ENCODE results near the gene ABCB6. TPM values are rescaled to one million over a fixed set of nuclear protein-coding genes. Genes with fewer than 3 reads are reported as not detected.

The ABCB6 gene
- total and polyA plus RNA-seq, 2 of the 8 experiments (the other 6 are each of a cell fraction or from before 2014, with no cell fraction given): 44.9 to 50.6 TPM

DNA sequence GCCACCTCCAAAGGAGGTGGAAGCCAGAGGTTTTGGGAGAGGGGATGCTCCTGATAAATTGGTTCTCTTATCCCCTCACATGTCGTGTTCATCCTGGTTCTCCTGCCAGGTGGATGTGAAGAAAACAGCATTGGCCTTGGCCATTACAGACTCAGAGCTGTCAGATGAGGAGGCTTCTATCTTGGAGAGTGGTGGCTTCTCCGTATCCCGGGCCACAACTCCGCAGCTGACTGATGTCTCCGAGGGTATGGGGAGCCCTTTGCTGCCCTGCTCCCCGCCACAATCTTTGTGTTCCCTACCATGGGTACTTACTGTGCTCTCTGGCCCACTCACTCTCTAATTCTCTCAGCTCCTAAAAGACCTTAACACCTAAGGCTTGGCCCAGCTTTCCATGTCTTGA, 37.2 kb downstream of the ABCB6 start:
- ChIA-PET POLR2A (ENCODE audit: partially characterized antibody) (interaction anchor here (0.9 to 2.8 kb wide), 7 partner anchors 12 to 71 kb away, joined by 3 to 11 read pairs (median 3); partner anchors contain the start of genes ANKZF1 and TUBA4B), CTCF (ENCODE audit: partially characterized antibody) (interaction anchor here (0.8 to 3.9 kb wide), 6 partner anchors 11 to 68 kb away, joined by 3 to 18 read pairs (median 3); partner anchors contain the start of genes SLC23A3 and ZFAND2B)
- Histone ChIP-seq H4K20me1 (replicated peaks in 1 of 2; ENCODE audit: control insufficient read depth in 1 of 2, insufficient read depth in 2 of 2, low read length in 2 of 2) (peaks cover 0 to 4% of the 10 kb centered on the region in 2 experiments), H2AK5ac (ENCODE audit: low read depth, low read length) (no peak overlapping the region), H3K4me1 (replicated peaks in 1 of 4; ENCODE audit: control insufficient read depth in 3 of 4, insufficient read depth in 4 of 4, low read length in 3 of 4) (peaks cover 0 to 6% (median 4%) of the 10 kb centered on the region in 4 experiments; a peak in 6 of 7 replicates), H3K79me1 (ENCODE audit: low read depth, low read length) (peaks cover 6% of the 10 kb centered on the region), H2BK5ac (ENCODE audit: low read depth, low read length) (no peak overlapping the region), H2BK12ac (ENCODE audit: low read depth, low read length) (no peak overlapping the region), H3K9me3 (ENCODE audit: insufficient read depth in 2 of 2, low read depth in 1 of 2, low read length in 1 of 2) (no peaks in the 10 kb centered on the region), H2BK15ac (ENCODE audit: low read length) (no peak overlapping the region), H3K18ac (ENCODE audit: extremely low read depth, low read length) (no peak overlapping the region), H3K79me2 (ENCODE audit: control insufficient read depth in 1 of 2, insufficient read depth in 2 of 2, low read length in 2 of 2) (peaks cover 0 to 8% of the 10 kb centered on the region in 2 experiments; a peak in 1 of 4 replicates), H4K8ac (ENCODE audit: extremely low read depth, insufficient read depth, low read length) (no peak overlapping the region), H3K14ac (ENCODE audit: insufficient read length) (no peak overlapping the region), H3K23me2 (ENCODE audit: low read depth, low read length) (peaks cover 8% of the 10 kb centered on the region; the same call in 1 of the 2 replicates), H3K23ac (ENCODE audit: insufficient read length) (no peak overlapping the region), H3K27ac (ENCODE audit: low read depth, low read length) (no peak overlapping the region), H3K4me3 (ENCODE audit: extremely low read depth in 1 of 4, insufficient read depth in 2 of 4, low read depth in 3 of 4, low read length in 4 of 4) (no peak overlapping the region), H3K27me3 (replicated peaks in 1 of 4; ENCODE audit: control insufficient read depth in 3 of 4, extremely low read depth in 1 of 4, insufficient read depth in 3 of 4, low read length in 3 of 4) (no peaks in the 10 kb centered on the region), H2BK20ac (ENCODE audit: low read length) (no peak overlapping the region), H3K9ac (replicated peaks in 1 of 4; ENCODE audit: extremely low read depth in 1 of 4, low read depth in 3 of 4, low read length in 3 of 4) (no peak overlapping the region), H3K56ac (replicated peaks; ENCODE audit: insufficient read length, low read depth, low read length) (no peak overlapping the region), H2BK120ac (replicated peaks; ENCODE audit: low read depth, low read length) (no peak overlapping the region), H3K36me3 (ENCODE audit: control insufficient read depth in 2 of 4, insufficient read depth in 4 of 4, low read length in 3 of 4) (peaks cover 6 to 37% (median 22%) of the 10 kb centered on the region in 4 experiments; a peak in 6 of 8 replicates), H3K4me2 (ENCODE audit: insufficient read depth in 1 of 2, low read depth in 2 of 2, low read length in 2 of 2) (no peak overlapping the region), H4K91ac (replicated peaks; ENCODE audit: insufficient read length, low read length) (no peak overlapping the region), H2AFZ (ENCODE audit: low read length) (no peak overlapping the region), H3K4ac (replicated peaks; ENCODE audit: insufficient read length, low read depth, low read length) (no peak overlapping the region), H4K5ac (ENCODE audit: insufficient read length, low read depth, low read length) (no peak overlapping the region)
- no peak for DNase-seq (ENCODE audit: low read depth in 1 of 2, low spot score in 2 of 2)
- no peak for FAIRE-seq
- 92% methylated on average over 6 of the region's 6 CpGs; no CpG with 5 or more reads in 1 of the 2 experiments for WGBS, 2 experiments (ENCODE audit: extremely low coverage in 1 of 2, insufficient coverage in 1 of 2, insufficient read length in 1 of 2, insufficient replicate concordance in 2 of 2, low coverage in 1 of 2, low lambda C conversion rate in 2 of 2, missing lambda C conversion rate in 1 of 2)
- TF ChIP-seq JUND (IDR thresholded peaks at IDR 0.05; ENCODE audit: low read length) (no peak), EP300 (IDR thresholded peaks at IDR 0.05; ENCODE audit: borderline replicate concordance in 1 of 2, low read depth in 2 of 2, low read length in 2 of 2) (no peak), NRF1 (IDR thresholded peaks at IDR 0.05; ENCODE audit: low read depth, low read length) (no peak), SIRT6 (IDR thresholded peaks at IDR 0.05; ENCODE audit: low read length) (no peak), HDAC6 (IDR thresholded peaks at IDR 0.05; ENCODE audit: low read depth, low read length) (no peak), SRF (IDR thresholded peaks at IDR 0.05; ENCODE audit: low read depth, low read length) (no peak), CREB1 (IDR thresholded peaks at IDR 0.05) (no peak), MAFK (IDR thresholded peaks at IDR 0.05; ENCODE audit: low read depth, low read length) (no peak), POU5F1 (IDR thresholded peaks at IDR 0.05; ENCODE audit: low read depth, low read length) (no peak), YY1 (IDR thresholded peaks at IDR 0.05; ENCODE audit: low read depth, low read length) (no peak), TCF12 (IDR thresholded peaks at IDR 0.05; ENCODE audit: low read depth, low read length) (no peak), CBX5 (IDR thresholded peaks at IDR 0.05; ENCODE audit: low read depth, low read length) (no peak)
- TF ChIP-seq, protein P1, sequence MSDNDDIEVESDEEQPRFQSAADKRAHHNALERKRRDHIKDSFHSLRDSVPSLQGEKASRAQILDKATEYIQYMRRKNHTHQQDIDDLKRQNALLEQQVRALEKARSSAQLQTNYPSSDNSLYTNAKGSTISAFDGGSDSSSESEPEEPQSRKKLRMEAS (IDR thresholded peaks at IDR 0.05): no peak
- TF ChIP-seq, protein P2, sequence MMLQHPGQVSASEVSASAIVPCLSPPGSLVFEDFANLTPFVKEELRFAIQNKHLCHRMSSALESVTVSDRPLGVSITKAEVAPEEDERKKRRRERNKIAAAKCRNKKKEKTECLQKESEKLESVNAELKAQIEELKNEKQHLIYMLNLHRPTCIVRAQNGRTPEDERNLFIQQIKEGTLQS (IDR thresholded peaks at IDR 0.05; ENCODE audit: insufficient read depth, low read depth, low read length): no peak

Data from H1 (cell line).